HEK293 (cell line): ENCODE measurements around the gene SIRPA.
A peak's percentile ranks its signal among the peaks of the same experiment; 100 is the strongest.

ENCODE experiments used
- GLIS2 ChIP-seq: fragments of 450-650 bp; formaldehyde crosslinking; IDR thresholded peaks from 2 replicates; pipeline ENCODE4 v1.5.1; 2016; ENCODE audit warnings: missing biosample characterization, missing genetic modification characterization
- MZF1 ChIP-seq: fragments of 450-650 bp; formaldehyde crosslinking; IDR thresholded peaks from 2 replicates; pipeline ENCODE4 v1.5.1; 2017; ENCODE audit warnings: missing biosample characterization, missing genetic modification characterization, borderline replicate concordance
- SETDB1 ChIP-seq: IDR thresholded peaks from one replicate; pipeline ENCODE4 v1.6.1; 2017; ENCODE audit warnings: mild to moderate bottlenecking, low read length, moderate library complexity, mixed read lengths; ENCODE audit not compliant: insufficient read length
- ZFP69B ChIP-seq: fragments of 450-650 bp; formaldehyde crosslinking; IDR thresholded peaks from 2 replicates; pipeline ENCODE4 v1.5.1; 2016; ENCODE audit warnings: missing biosample characterization, missing genetic modification characterization
- ZNF274 ChIP-seq, 2 experiments: fragments of 200-500 bp in 1 of 2; fragments of 450-650 bp in 1 of 2; sonication (Bioruptor generic) in 1 of 2; formaldehyde crosslinking in 1 of 2; IDR thresholded peaks; 2 replicates each; pipeline versions ENCODE4 v1.5.1 to v1.6.1; 2014 to 2016; ENCODE audit warnings: borderline replicate concordance in 1 of 2, inconsistent platforms in 1 of 2, low read length in 1 of 2, missing biosample characterization in 1 of 2, missing genetic modification characterization in 1 of 2
- ZNF354C ChIP-seq: fragments of 450-650 bp; formaldehyde crosslinking; IDR thresholded peaks from 2 replicates; pipeline ENCODE4 v1.5.1; 2016; ENCODE audit warnings: missing biosample characterization, missing genetic modification characterization, low read depth, borderline replicate concordance
- ZNF621 ChIP-seq: fragments of 450-650 bp; formaldehyde crosslinking; IDR thresholded peaks from 2 replicates; pipeline ENCODE4 v1.5.1; 2017; ENCODE audit warnings: missing biosample characterization, missing genetic modification characterization
- ZNF660 ChIP-seq: fragments of 450-650 bp; IDR thresholded peaks from 2 replicates; pipeline ENCODE4 v1.5.1; 2018; ENCODE audit warnings: missing biosample characterization, mild to moderate bottlenecking, missing genetic modification characterization
- ZNF768 ChIP-seq: fragments of 450-650 bp; formaldehyde crosslinking; IDR thresholded peaks from 2 replicates; pipeline ENCODE4 v1.5.1; 2018; ENCODE audit warnings: missing biosample characterization, mild to moderate bottlenecking, missing genetic modification characterization
- TF ChIP-seq, protein P1 (sequence below): fragments of 450-650 bp; formaldehyde crosslinking; IDR thresholded peaks from 2 replicates; pipeline ENCODE4 v1.5.1; 2016; ENCODE audit warnings: missing biosample characterization, missing genetic modification characterization, borderline replicate concordance
- TF ChIP-seq, protein P2 (sequence below): fragments of 450-650 bp; IDR thresholded peaks from 2 replicates; pipeline ENCODE4 v1.5.1; 2018; ENCODE audit warnings: missing biosample characterization, missing genetic modification characterization
- TF ChIP-seq, protein P3 (sequence below): fragments of 450-650 bp; formaldehyde crosslinking; IDR thresholded peaks from 2 replicates; pipeline ENCODE4 v1.5.1; 2016; ENCODE audit warnings: missing biosample characterization, missing genetic modification characterization
- TF ChIP-seq, protein P4 (sequence below): fragments of 450-650 bp; formaldehyde crosslinking; IDR thresholded peaks from 2 replicates; pipeline ENCODE4 v1.5.1; 2016; ENCODE audit warnings: missing biosample characterization, missing genetic modification characterization
- TF ChIP-seq, protein P5 (sequence below): fragments of 450-650 bp; formaldehyde crosslinking; IDR thresholded peaks from 2 replicates; pipeline ENCODE4 v1.5.1; 2016; ENCODE audit warnings: missing biosample characterization, missing genetic modification characterization
- TF ChIP-seq, protein P6 (sequence below): fragments of 450-650 bp; formaldehyde crosslinking; IDR thresholded peaks from 2 replicates; pipeline ENCODE4 v1.5.1; 2016; ENCODE audit warnings: missing biosample characterization, missing genetic modification characterization
- TF ChIP-seq, protein P7 (sequence below): fragments of 450-650 bp; formaldehyde crosslinking; IDR thresholded peaks from 2 replicates; pipeline ENCODE4; 2016; ENCODE audit warnings: missing biosample characterization, missing genetic modification characterization
- TF ChIP-seq, protein P8 (sequence below): fragments of 450-650 bp; formaldehyde crosslinking; IDR thresholded peaks from 2 replicates; pipeline ENCODE4 v1.5.1; 2016; ENCODE audit warnings: missing biosample characterization, missing genetic modification characterization

SIRPA gene

DNA sequence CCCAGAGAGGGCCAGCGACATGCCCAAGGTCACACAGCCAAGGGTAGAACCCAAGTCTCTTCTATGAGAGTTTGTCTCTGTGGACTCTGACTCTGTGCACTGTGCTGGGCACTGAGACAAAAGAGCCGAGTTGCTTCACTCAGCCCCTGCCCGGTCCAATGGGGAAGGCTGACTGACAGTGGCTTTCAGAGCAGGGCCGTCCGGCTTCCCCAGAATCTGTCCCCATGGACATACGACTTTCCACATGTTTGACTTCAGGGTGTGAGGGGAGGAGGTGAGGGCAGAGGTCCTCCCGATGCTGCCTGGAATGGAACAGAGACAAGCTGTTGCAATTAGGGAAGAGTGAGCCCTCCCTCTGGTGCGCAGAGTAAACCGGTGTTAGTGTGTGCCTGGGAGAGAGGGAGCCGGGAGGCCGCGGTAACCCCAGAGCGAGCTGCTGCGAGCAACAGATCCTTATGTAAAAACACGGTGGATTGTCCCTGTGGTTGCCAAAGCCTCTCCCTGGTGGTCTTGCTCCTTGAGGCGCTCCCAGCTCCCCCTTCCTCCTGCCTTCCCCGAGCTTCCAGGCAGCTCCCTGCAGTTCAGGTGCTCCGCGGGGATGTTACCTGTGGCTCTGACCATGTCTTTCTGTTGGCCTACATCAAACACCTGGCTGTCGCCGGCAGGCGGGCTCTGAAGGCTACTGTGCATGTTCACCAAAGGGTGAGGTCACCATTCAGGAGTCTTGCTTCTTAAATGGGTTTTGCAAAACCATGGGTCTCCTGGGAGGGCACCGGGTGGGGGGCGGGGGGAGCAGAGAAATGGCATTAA lies 672 bp downstream of the SIRPA start (continued):
- TF ChIP-seq, protein P1, sequence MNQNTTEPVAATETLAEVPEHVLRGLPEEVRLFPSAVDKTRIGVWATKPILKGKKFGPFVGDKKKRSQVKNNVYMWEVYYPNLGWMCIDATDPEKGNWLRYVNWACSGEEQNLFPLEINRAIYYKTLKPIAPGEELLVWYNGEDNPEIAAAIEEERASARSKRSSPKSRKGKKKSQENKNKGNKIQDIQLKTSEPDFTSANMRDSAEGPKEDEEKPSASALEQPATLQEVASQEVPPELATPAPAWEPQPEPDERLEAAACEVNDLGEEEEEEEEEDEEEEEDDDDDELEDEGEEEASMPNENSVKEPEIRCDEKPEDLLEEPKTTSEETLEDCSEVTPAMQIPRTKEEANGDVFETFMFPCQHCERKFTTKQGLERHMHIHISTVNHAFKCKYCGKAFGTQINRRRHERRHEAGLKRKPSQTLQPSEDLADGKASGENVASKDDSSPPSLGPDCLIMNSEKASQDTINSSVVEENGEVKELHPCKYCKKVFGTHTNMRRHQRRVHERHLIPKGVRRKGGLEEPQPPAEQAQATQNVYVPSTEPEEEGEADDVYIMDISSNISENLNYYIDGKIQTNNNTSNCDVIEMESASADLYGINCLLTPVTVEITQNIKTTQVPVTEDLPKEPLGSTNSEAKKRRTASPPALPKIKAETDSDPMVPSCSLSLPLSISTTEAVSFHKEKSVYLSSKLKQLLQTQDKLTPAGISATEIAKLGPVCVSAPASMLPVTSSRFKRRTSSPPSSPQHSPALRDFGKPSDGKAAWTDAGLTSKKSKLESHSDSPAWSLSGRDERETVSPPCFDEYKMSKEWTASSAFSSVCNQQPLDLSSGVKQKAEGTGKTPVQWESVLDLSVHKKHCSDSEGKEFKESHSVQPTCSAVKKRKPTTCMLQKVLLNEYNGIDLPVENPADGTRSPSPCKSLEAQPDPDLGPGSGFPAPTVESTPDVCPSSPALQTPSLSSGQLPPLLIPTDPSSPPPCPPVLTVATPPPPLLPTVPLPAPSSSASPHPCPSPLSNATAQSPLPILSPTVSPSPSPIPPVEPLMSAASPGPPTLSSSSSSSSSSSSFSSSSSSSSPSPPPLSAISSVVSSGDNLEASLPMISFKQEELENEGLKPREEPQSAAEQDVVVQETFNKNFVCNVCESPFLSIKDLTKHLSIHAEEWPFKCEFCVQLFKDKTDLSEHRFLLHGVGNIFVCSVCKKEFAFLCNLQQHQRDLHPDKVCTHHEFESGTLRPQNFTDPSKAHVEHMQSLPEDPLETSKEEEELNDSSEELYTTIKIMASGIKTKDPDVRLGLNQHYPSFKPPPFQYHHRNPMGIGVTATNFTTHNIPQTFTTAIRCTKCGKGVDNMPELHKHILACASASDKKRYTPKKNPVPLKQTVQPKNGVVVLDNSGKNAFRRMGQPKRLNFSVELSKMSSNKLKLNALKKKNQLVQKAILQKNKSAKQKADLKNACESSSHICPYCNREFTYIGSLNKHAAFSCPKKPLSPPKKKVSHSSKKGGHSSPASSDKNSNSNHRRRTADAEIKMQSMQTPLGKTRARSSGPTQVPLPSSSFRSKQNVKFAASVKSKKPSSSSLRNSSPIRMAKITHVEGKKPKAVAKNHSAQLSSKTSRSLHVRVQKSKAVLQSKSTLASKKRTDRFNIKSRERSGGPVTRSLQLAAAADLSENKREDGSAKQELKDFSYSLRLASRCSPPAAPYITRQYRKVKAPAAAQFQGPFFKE: no peak
- peak; percentile 35; the same call in 1 of the 2 replicates for TF ChIP-seq ZFP69B
- TF ChIP-seq, protein P2, sequence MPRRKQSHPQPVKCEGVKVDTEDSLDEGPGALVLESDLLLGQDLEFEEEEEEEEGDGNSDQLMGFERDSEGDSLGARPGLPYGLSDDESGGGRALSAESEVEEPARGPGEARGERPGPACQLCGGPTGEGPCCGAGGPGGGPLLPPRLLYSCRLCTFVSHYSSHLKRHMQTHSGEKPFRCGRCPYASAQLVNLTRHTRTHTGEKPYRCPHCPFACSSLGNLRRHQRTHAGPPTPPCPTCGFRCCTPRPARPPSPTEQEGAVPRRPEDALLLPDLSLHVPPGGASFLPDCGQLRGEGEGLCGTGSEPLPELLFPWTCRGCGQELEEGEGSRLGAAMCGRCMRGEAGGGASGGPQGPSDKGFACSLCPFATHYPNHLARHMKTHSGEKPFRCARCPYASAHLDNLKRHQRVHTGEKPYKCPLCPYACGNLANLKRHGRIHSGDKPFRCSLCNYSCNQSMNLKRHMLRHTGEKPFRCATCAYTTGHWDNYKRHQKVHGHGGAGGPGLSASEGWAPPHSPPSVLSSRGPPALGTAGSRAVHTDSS: no peak
- no peak for TF ChIP-seq ZNF354C (tag by site-specific recombination)
- TF ChIP-seq MZF1 (tag by site-specific recombination): no peak
- no peak for TF ChIP-seq ZNF621 (tag by site-specific recombination)
- TF ChIP-seq GLIS2 (tag by site-specific recombination): peak; percentile 21; the same call in 1 of the 2 replicates
- TF ChIP-seq, protein P3, sequence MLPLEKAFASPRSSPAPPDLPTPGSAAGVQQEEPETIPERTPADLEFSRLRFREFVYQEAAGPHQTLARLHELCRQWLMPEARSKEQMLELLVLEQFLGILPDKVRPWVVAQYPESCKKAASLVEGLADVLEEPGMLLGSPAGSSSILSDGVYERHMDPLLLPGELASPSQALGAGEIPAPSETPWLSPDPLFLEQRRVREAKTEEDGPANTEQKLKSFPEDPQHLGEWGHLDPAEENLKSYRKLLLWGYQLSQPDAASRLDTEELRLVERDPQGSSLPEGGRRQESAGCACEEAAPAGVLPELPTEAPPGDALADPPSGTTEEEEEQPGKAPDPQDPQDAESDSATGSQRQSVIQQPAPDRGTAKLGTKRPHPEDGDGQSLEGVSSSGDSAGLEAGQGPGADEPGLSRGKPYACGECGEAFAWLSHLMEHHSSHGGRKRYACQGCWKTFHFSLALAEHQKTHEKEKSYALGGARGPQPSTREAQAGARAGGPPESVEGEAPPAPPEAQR (tag by site-specific recombination): no peak
- TF ChIP-seq, protein P4, sequence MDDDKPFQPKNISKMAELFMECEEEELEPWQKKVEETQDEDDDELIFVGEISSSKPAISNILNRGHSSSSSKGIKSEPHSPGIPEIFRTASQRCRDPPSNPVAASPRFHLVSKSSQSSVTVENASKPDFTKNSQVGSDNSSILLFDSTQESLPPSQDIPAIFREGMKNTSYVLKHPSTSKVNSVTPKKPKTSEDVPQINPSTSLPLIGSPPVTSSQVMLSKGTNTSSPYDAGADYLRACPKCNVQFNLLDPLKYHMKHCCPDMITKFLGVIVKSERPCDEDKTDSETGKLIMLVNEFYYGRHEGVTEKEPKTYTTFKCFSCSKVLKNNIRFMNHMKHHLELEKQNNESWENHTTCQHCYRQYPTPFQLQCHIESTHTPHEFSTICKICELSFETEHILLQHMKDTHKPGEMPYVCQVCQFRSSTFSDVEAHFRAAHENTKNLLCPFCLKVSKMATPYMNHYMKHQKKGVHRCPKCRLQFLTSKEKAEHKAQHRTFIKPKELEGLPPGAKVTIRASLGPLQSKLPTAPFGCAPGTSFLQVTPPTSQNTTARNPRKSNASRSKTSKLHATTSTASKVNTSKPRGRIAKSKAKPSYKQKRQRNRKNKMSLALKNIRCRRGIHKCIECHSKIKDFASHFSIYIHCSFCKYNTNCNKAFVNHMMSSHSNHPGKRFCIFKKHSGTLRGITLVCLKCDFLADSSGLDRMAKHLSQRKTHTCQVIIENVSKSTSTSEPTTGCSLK (tag by site-specific recombination): no peak
- TF ChIP-seq, protein P5, sequence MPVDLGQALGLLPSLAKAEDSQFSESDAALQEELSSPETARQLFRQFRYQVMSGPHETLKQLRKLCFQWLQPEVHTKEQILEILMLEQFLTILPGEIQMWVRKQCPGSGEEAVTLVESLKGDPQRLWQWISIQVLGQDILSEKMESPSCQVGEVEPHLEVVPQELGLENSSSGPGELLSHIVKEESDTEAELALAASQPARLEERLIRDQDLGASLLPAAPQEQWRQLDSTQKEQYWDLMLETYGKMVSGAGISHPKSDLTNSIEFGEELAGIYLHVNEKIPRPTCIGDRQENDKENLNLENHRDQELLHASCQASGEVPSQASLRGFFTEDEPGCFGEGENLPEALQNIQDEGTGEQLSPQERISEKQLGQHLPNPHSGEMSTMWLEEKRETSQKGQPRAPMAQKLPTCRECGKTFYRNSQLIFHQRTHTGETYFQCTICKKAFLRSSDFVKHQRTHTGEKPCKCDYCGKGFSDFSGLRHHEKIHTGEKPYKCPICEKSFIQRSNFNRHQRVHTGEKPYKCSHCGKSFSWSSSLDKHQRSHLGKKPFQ (tag by site-specific recombination): no peak
- no peak for TF ChIP-seq ZNF660 (tag by site-specific recombination)
- TF ChIP-seq, protein P6, sequence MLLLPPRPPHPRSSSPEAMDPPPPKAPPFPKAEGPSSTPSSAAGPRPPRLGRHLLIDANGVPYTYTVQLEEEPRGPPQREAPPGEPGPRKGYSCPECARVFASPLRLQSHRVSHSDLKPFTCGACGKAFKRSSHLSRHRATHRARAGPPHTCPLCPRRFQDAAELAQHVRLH (tag by site-specific recombination): 0 out of 2 replicates have a peak, but pooled peaks have one; percentile 56
- no peak for TF ChIP-seq SETDB1
- peak; percentile 96 for TF ChIP-seq ZNF768 (tag by site-specific recombination)
- no peak for TF ChIP-seq ZNF274 (IDR thresholded peaks at IDR 0.05; ENCODE audit: low read length)
- no peak for TF ChIP-seq ZNF274 (tag by site-specific recombination; IDR thresholded peaks at IDR 0.05; ENCODE audit: borderline replicate concordance)
- TF ChIP-seq, protein P7, sequence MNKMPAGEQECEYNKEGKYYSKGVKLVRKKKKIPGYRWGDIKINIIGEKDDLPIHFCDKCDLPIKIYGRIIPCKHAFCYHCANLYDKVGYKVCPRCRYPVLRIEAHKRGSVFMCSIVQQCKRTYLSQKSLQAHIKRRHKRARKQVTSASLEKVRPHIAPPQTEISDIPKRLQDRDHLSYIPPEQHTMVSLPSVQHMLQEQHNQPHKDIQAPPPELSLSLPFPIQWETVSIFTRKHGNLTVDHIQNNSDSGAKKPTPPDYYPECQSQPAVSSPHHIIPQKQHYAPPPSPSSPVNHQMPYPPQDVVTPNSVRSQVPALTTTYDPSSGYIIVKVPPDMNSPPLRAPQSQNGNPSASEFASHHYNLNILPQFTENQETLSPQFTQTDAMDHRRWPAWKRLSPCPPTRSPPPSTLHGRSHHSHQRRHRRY: no peak
- TF ChIP-seq, protein P8, sequence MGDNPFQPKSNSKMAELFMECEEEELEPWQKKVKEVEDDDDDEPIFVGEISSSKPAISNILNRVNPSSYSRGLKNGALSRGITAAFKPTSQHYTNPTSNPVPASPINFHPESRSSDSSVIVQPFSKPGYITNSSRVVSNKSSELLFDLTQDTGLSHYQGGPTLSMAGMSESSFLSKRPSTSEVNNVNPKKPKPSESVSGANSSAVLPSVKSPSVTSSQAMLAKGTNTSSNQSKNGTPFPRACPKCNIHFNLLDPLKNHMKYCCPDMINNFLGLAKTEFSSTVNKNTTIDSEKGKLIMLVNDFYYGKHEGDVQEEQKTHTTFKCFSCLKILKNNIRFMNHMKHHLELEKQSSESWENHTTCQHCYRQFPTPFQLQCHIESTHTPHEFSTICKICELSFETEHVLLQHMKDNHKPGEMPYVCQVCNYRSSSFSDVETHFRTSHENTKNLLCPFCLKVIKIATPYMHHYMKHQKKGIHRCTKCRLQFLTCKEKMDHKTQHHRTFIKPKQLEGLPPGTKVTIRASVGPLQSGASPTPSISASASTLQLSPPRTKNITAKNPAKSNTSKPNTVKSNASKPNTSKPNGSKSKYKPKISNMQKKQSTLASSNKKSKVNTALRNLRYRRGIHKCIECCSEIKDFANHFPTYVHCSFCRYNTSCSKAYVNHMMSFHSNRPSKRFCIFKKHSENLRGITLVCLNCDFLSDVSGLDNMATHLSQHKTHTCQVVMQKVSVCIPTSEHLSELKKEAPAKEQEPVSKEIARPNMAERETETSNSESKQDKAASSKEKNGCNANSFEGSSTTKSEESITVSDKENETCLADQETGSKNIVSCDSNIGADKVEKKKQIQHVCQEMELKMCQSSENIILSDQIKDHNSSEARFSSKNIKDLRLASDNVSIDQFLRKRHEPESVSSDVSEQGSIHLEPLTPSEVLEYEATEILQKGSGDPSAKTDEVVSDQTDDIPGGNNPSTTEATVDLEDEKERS (tag by site-specific recombination): no peak
